ENCODE data around the gene IRS4. TPM values are rescaled to one million over a fixed set of nuclear protein-coding genes. Genes with fewer than 3 reads are reported as not detected.

IRS4 gene
- total and polyA plus RNA-seq, 2 of the 8 experiments (the other 6 are each of a cell fraction or from before 2014, with no cell fraction given), result 3.8 to 14.1 TPM

- no peak overlapping the region for H3K4me3 ChIP-seq (ENCODE audit: extremely low read depth in 1 of 4, insufficient read depth in 2 of 4, low read depth in 3 of 4, low read length in 4 of 4)
- no peak overlapping the region for H2AFZ ChIP-seq (ENCODE audit: low read length)
- H3K9me3 ChIP-seq (ENCODE audit: insufficient read depth in 2 of 2, low read depth in 1 of 2, low read length in 1 of 2), result no peaks in the 10 kb centered on the region
- H2AK5ac ChIP-seq (ENCODE audit: low read depth, low read length), result no peak overlapping the region
- H3K79me1 ChIP-seq (ENCODE audit: low read depth, low read length), result no peaks in the 10 kb centered on the region
- no peaks in the 10 kb centered on the region for H4K20me1 ChIP-seq (replicated peaks in 1 of 2; ENCODE audit: control insufficient read depth in 1 of 2, insufficient read depth in 2 of 2, low read length in 2 of 2)
- no peak overlapping the region for H3K9ac ChIP-seq (replicated peaks in 1 of 4; ENCODE audit: extremely low read depth in 1 of 4, low read depth in 3 of 4, low read length in 3 of 4)
- H3K4ac ChIP-seq (replicated peaks; ENCODE audit: insufficient read length, low read depth, low read length), result no peak overlapping the region
- H4K5ac ChIP-seq (ENCODE audit: insufficient read length, low read depth, low read length), result no peak overlapping the region
- H2BK5ac ChIP-seq (ENCODE audit: low read depth, low read length), result no peak overlapping the region
- H3K18ac ChIP-seq (ENCODE audit: extremely low read depth, low read length), result no peak overlapping the region
- no peak overlapping the region for H4K8ac ChIP-seq (ENCODE audit: extremely low read depth, insufficient read depth, low read length)
- H2BK20ac ChIP-seq (ENCODE audit: low read length), result no peak overlapping the region
- CTCF ChIA-PET (ENCODE audit: partially characterized antibody), result interaction anchor here (0.9 to 1.4 kb wide), 3 partner anchors 10 to 22 kb away, joined by 3 to 5 read pairs (median 3); no protein-coding TSS in a partner anchor
- no peaks in the 10 kb centered on the region for H3K23me2 ChIP-seq (ENCODE audit: low read depth, low read length)
- H3K27me3 ChIP-seq (replicated peaks in 1 of 4; ENCODE audit: control insufficient read depth in 3 of 4, extremely low read depth in 1 of 4, insufficient read depth in 3 of 4, low read length in 3 of 4), result no peaks in the 10 kb centered on the region
- H2BK12ac ChIP-seq (ENCODE audit: low read depth, low read length), result no peak overlapping the region
- no peak for DNase-seq (ENCODE audit: low read depth in 1 of 2, low spot score in 2 of 2)
- no peak overlapping the region for H3K27ac ChIP-seq (ENCODE audit: low read depth, low read length)
- no peaks in the 10 kb centered on the region for H3K79me2 ChIP-seq (ENCODE audit: control insufficient read depth in 1 of 2, insufficient read depth in 2 of 2, low read length in 2 of 2)
- no peak overlapping the region for H3K4me2 ChIP-seq (ENCODE audit: insufficient read depth in 1 of 2, low read depth in 2 of 2, low read length in 2 of 2)
- H2BK15ac ChIP-seq (ENCODE audit: low read length), result no peak overlapping the region
- no peak for TF ChIP-seq ATF2 (IDR thresholded peaks at IDR 0.05; ENCODE audit: low read length)
- TF ChIP-seq FOSL1 (IDR thresholded peaks at IDR 0.05; ENCODE audit: insufficient read depth, low read depth, low read length), result no peak
- TF ChIP-seq RBBP5 (IDR thresholded peaks at IDR 0.05; ENCODE audit: borderline replicate concordance, low read depth, low read length), result no peak
- TF ChIP-seq SP4 (IDR thresholded peaks at IDR 0.05; ENCODE audit: low read length), result no peak
- no peak for TF ChIP-seq BACH1 (IDR thresholded peaks at IDR 0.05; ENCODE audit: low read length)
- TF ChIP-seq EGR1 (IDR thresholded peaks at IDR 0.05; ENCODE audit: borderline replicate concordance, low read depth, low read length), result no peak
- no peak for TF ChIP-seq CHD1 (IDR thresholded peaks at IDR 0.05; ENCODE audit: low read depth, low read length)
- no peak for TF ChIP-seq RNF2 (IDR thresholded peaks at IDR 0.05; ENCODE audit: borderline replicate concordance, low read depth, low read length, missing control alignments, poor library complexity, severe bottlenecking)
- H3K14ac ChIP-seq (ENCODE audit: insufficient read length), result no peak overlapping the region
- POLR2A ChIA-PET (ENCODE audit: partially characterized antibody), result no interaction called here
- H2BK120ac ChIP-seq (replicated peaks; ENCODE audit: low read depth, low read length), result no peak overlapping the region
- WGBS, 2 experiments (ENCODE audit: extremely low coverage in 1 of 2, insufficient coverage in 1 of 2, insufficient read length in 1 of 2, insufficient replicate concordance in 2 of 2, low coverage in 1 of 2, low lambda C conversion rate in 2 of 2, missing lambda C conversion rate in 1 of 2), result 88% methylated on average over 1 of the region's 1 CpG; no CpG with 5 or more reads in 1 of the 2 experiments
- H4K91ac ChIP-seq (replicated peaks; ENCODE audit: insufficient read length, low read length), result no peak overlapping the region
- no peak overlapping the region for H3K56ac ChIP-seq (replicated peaks; ENCODE audit: insufficient read length, low read depth, low read length)
- H3K36me3 ChIP-seq (ENCODE audit: control insufficient read depth in 2 of 4, insufficient read depth in 4 of 4, low read length in 3 of 4), result no peaks in the 10 kb centered on the region
- no peaks in the 10 kb centered on the region; a peak in 2 of 7 replicates for H3K4me1 ChIP-seq (replicated peaks in 1 of 4; ENCODE audit: control insufficient read depth in 3 of 4, insufficient read depth in 4 of 4, low read length in 3 of 4)
- H3K23ac ChIP-seq (ENCODE audit: insufficient read length), result no peak overlapping the region
- FAIRE-seq, result no peak
These were observed 23.5 kb downstream of the IRS4 start for GRCh38 chrX:108712886-108713285.

All from H1 (cell line).